Skeletal muscle tissue (tissue), 4 donors: ENCODE data around the gene CKMT2. TPM values are rescaled to one million over a fixed set of nuclear protein-coding genes. Genes with fewer than 3 reads are reported as not detected.
A peak's percentile ranks its signal among the peaks of the same experiment; 100 is the strongest.

Experiments used
- H3K27ac ChIP-seq: one replicate; pipeline ENCODE4 v1.7.0; 2013; ENCODE audit warnings: mild to moderate bottlenecking, low read depth, low read length, inconsistent platforms
- H3K27me3 ChIP-seq, 3 donors: one replicate each; pipeline ENCODE4 v1.7.0; 2013; ENCODE audit warnings: low read length in 3 of 3; ENCODE audit not compliant: control insufficient read depth in 3 of 3, insufficient read depth in 3 of 3
- H3K36me3 ChIP-seq, 3 donors: one replicate each; pipeline ENCODE4 v1.7.0; 2013; ENCODE audit warnings: low read length in 3 of 3; ENCODE audit not compliant: control insufficient read depth in 3 of 3, insufficient read depth in 3 of 3
- H3K4me1 ChIP-seq, 3 donors: one replicate each; pipeline ENCODE4 v1.7.0; 2013; ENCODE audit warnings: low read length in 3 of 3, mild to moderate bottlenecking in 3 of 3; ENCODE audit not compliant: control insufficient read depth in 3 of 3, insufficient read depth in 3 of 3
- H3K4me3 ChIP-seq, 3 donors: one replicate each; pipeline ENCODE4 v1.7.0; 2013; ENCODE audit warnings: low read length in 3 of 3
- H3K9ac ChIP-seq, 3 donors: one replicate each; pipeline ENCODE4 v1.7.0; 2013; ENCODE audit warnings: low read length in 3 of 3, mild to moderate bottlenecking in 3 of 3, moderate library complexity in 2 of 3, low read depth in 1 of 3
- H3K9me3 ChIP-seq, 3 donors: one replicate each; pipeline ENCODE4 v1.7.0; 2013; ENCODE audit warnings: low read length in 3 of 3; ENCODE audit not compliant: control insufficient read depth in 3 of 3
- total RNA-seq: library from RNA; depleted of rRNA; stranded (reverse); fragments of >200 nt; gene quantifications from one replicate; pipeline ENCODE4 v1.2.3, GENCODE V29; 2014
- donor health status: Osteomylitis.

Gene CKMT2
- total RNA-seq, 1 donor from 2014 or later = 92.9 TPM

DNA sequence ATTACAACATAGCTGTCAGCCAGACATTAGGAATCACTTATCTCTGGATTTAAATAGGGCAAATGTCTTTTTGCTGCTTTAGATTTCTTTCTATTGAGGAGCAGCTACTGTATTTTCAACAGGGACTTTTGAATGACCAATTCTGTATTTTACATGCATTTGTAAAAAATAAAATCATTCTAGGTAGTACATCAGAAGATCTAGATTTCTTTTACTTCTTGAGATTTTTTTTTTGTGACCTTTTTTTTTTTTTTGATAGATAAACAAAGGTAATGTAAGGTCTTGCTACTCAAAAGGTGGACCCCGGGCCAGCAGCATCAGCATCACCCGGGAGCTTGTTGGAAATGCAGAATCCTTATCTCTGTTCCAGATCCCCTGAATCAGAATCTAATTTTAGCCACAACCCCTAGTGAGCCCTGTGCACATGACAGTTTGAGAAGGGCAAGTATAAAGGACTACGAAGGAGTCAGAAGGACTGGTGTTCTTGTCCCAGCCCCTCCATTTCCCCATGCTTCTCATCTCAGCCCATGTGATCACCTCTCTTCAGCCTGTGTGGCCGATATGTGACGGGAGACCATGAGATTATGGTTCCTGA, 37.7 kb upstream of the CKMT2 start:
- no peaks in the 10 kb centered on the region for H3K36me3 ChIP-seq
- H3K4me1 ChIP-seq = peaks cover 4 to 8% (median 7%) of the 10 kb centered on the region in 3 donors
- peak overlapping the region in 2 of 3 donors; percentile 30 to 51 for H3K9ac ChIP-seq
- H3K9me3 ChIP-seq = no peaks in the 10 kb centered on the region
- H3K27ac ChIP-seq = no peak overlapping the region
- H3K27me3 ChIP-seq = no peaks in the 10 kb centered on the region
- peak overlapping the region in 2 of 3 donors; percentile 35 to 54 for H3K4me3 ChIP-seq

DNA sequence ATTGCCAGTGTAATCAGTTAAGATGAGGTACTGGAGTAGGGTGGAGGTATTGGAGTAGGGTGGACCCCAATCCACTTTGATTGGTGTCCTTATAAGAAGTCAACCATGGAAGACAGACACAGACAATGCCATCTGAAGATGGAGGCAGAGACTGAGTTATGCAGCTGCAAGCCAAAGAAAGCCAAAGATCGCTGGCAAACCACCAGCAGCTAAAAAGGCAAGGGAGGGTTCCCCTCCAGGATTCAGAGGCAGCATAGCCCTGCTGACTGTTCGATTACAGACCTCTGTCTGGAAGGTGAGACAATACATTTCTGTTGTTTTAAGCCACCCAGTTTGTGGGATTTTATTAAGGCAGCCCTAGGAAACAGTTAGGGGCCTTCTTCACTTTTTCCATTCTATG, 30.5 kb upstream of the CKMT2 start:
- Histone ChIP-seq H3K36me3 (no peaks in the 10 kb centered on the region), H3K9ac (no peak overlapping the region), H3K4me1 (no peaks in the 10 kb centered on the region), H3K9me3 (no peaks in the 10 kb centered on the region), H3K4me3 (no peak overlapping the region), H3K27ac (no peak overlapping the region), H3K27me3 (no peaks in the 10 kb centered on the region)

DNA sequence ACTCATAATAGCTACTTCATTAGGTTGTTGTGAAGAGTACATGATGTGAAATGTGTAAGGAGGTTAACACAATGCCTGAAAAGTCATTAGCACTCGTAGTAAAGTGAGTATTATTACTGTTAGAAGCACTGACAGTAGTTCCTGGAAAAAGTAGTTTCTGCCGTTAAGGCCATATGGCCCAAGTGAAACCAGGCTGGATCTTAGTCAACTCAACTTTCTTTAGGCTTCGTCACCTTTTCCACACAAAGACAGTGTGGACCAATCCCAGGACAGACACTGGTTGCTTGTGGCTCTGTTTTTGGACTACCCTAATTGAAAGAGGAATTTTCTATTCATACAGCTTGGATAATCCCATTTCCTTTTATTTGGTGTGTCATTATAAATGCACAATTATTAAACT, 29.4 kb upstream of the CKMT2 start:
- Histone ChIP-seq H3K27me3 (no peaks in the 10 kb centered on the region), H3K36me3 (no peaks in the 10 kb centered on the region), H3K4me3 (no peak overlapping the region)

GRCh38 chr5:81204205-81204604, 28.9 kb upstream of the CKMT2 start:
- Histone ChIP-seq H3K36me3 (no peaks in the 10 kb centered on the region), H3K4me1 (no peaks in the 10 kb centered on the region), H3K4me3 (no peak overlapping the region), H3K27ac (no peak overlapping the region), H3K9ac (no peak overlapping the region), H3K9me3 (no peaks in the 10 kb centered on the region), H3K27me3 (no peaks in the 10 kb centered on the region)

More for the DNA sequence above, 29.4 kb upstream of the CKMT2 start:
- Histone ChIP-seq H3K9me3 (no peaks in the 10 kb centered on the region), H3K9ac (no peak overlapping the region), H3K4me1 (no peaks in the 10 kb centered on the region), H3K27ac (no peak overlapping the region)

DNA sequence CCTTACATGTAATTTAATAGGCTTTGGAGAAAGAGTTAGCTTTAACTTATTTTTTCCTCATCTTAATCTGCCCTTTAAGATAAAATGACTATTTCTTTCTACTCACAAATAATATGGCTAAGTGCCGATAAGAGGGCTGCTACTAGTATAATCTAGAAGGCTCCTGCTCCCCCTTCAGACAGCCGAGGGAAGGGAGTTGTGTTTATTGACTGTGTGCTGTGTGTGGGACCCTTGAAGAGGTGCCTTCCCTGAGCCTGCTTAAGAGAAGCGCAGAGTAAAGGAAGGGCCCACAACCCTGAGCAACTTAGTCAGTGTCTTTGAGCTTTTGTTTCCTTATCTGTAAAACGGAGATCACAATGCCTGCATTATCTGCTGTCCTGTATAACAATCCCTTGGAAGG, 28.1 kb upstream of the CKMT2 start:
- Histone ChIP-seq H3K36me3 (no peaks in the 10 kb centered on the region), H3K9me3 (no peaks in the 10 kb centered on the region), H3K27me3 (no peaks in the 10 kb centered on the region)

DNA sequence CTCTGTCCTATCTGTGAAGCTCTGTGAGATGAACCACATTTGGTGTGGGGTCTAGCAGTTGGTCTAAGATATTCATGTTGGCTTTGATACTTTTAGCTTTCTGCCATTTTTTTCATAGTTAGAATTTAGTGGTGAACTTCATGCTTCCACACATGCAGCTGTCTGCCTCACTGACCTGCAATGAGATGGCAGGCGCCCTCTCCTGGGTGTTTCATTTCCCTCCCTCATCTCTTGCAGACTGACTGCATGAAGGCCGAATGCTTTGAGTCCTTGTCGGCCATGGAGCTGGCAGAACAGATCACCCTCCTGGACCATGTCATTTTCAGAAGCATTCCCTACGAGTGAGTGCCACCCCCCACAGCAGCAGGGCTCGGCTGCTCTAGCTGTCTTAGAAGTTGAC, 26.1 kb upstream of the CKMT2 start:
- Histone ChIP-seq H3K4me1 (no peaks in the 10 kb centered on the region), H3K36me3 (no peaks in the 10 kb centered on the region), H3K9ac (no peak overlapping the region), H3K27me3 (no peaks in the 10 kb centered on the region), H3K27ac (no peak overlapping the region), H3K9me3 (no peaks in the 10 kb centered on the region), H3K4me3 (no peak overlapping the region)

More for the DNA sequence above, 28.1 kb upstream of the CKMT2 start:
- H3K9ac ChIP-seq = no peak overlapping the region
- no peaks in the 10 kb centered on the region for H3K4me1 ChIP-seq
- H3K4me3 ChIP-seq = no peak overlapping the region
- H3K27ac ChIP-seq = no peak overlapping the region

GRCh38 chr5:81208904-81209303, 24.2 kb upstream of the CKMT2 start:
- Histone ChIP-seq H3K27me3 (no peaks in the 10 kb centered on the region), H3K9ac (no peak overlapping the region), H3K36me3 (no peaks in the 10 kb centered on the region), H3K27ac (no peak overlapping the region), H3K4me3 (no peak overlapping the region), H3K4me1 (no peaks in the 10 kb centered on the region), H3K9me3 (no peaks in the 10 kb centered on the region)

DNA sequence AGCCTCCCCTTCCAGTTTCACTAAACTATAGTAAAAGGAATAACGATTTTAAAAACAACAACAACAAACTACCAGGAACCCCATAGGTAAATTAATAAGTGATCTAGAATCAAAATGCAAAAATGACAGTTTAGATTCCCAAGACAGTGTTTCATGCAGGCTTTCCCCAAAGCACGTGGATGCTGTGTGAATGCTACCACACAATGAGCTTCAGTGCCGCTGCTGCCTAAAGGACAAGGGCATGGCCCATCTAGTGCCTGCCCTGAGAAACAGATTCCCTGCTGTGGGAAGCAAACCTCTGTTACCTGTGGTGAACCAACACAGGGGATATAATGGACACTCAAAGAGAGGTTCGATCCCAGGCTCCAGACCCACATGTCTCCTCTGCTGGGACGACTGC, 23.7 kb upstream of the CKMT2 start:
- no peaks in the 10 kb centered on the region for H3K27me3 ChIP-seq
- no peak overlapping the region for H3K9ac ChIP-seq
- H3K9me3 ChIP-seq = no peaks in the 10 kb centered on the region
- H3K4me1 ChIP-seq = no peaks in the 10 kb centered on the region
- no peak overlapping the region for H3K4me3 ChIP-seq
- no peaks in the 10 kb centered on the region for H3K36me3 ChIP-seq
- H3K27ac ChIP-seq = no peak overlapping the region

DNA sequence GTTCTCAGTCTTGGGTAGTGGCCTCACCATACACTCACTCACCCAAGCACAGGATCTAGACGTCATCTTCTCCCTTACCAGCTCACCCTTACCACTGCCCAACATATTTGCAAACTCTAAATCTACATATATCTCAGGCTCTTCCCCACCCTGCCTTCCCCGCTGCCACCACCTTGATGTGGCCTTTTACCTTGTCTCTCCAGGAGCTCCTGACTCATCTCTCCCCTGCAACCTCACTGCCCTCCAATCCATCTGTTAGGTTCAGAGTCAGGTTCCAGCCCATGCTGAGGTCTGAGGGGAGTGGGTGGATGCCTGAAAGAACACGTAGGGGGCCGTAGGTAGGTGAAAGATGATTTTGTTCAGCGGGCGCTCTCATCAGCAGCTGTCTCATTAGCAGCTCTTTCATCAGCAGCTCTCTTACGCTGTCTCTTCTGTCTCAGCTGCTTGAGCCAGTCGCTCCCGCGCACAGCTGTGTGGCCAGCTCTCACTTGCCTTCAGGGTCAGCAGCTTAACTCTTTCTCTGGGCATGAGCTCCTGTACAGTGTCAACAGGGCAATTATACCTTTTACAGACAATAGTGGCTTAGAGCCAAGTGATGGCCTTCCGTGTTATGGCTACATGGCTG, 23.1 kb upstream of the CKMT2 start:
- Histone ChIP-seq H3K4me3 (no peak overlapping the region), H3K9me3 (no peaks in the 10 kb centered on the region), H3K27ac (no peak overlapping the region), H3K36me3 (no peaks in the 10 kb centered on the region), H3K27me3 (no peaks in the 10 kb centered on the region), H3K4me1 (no peaks in the 10 kb centered on the region), H3K9ac (no peak overlapping the region)

- Histone ChIP-seq H3K27me3 (no peaks in the 10 kb centered on the region), H3K27ac (no peak overlapping the region), H3K36me3 (no peaks in the 10 kb centered on the region), H3K9me3 (no peaks in the 10 kb centered on the region), H3K9ac (no peak overlapping the region), H3K4me3 (no peak overlapping the region), H3K4me1 (no peaks in the 10 kb centered on the region)
Observed at GRCh38 chr5:81212211-81212751, 20.8 kb upstream of the CKMT2 start.
